Kidney (tissue), 14 donors: ENCODE results near the gene DIS3. TPM values are rescaled to one million over a fixed set of nuclear protein-coding genes. Genes with fewer than 3 reads are reported as not detected.

Experiments
- DNase-seq, 5 donors: peaks; one replicate each; pipeline ENCODE4 v3.0.0-alpha.2; 2013 to 2020
- FAIRE-seq: peaks from 2 replicates; lab custom pipeline; 2012; peaks lifted over from hg19 to GRCh38; lab: Jason Lieb, UNC
- H3K27ac ChIP-seq, 2 donors: one replicate each; pipeline ENCODE4 v1.7.0; 2013; ENCODE audit warnings: low read depth in 2 of 2, low read length in 2 of 2, inconsistent platforms in 1 of 2
- H3K27me3 ChIP-seq: one replicate; pipeline ENCODE4 v1.7.1; 2013; ENCODE audit warnings: low read length, inconsistent platforms; ENCODE audit not compliant: control insufficient read depth, insufficient read depth
- H3K36me3 ChIP-seq, 3 donors: one replicate each; pipeline versions ENCODE4 v1.7.0 to v1.7.1; 2013; ENCODE audit warnings: low read length in 3 of 3, control low read depth in 1 of 3, inconsistent platforms in 1 of 3; ENCODE audit not compliant: insufficient read depth in 3 of 3, control insufficient read depth in 2 of 3
- H3K4me1 ChIP-seq, 3 donors: one replicate each; pipeline versions ENCODE4 v1.7.0 to v1.7.1; 2013; ENCODE audit warnings: low read length in 3 of 3, inconsistent platforms in 1 of 3, low read depth in 1 of 3; ENCODE audit not compliant: control insufficient read depth in 2 of 3, insufficient read depth in 2 of 3
- H3K4me3 ChIP-seq, 3 donors: one replicate each; pipeline versions ENCODE4 v1.7.0 to v1.8.1; 2013; ENCODE audit warnings: low read length in 3 of 3, control low read depth in 1 of 3, inconsistent platforms in 1 of 3
- H3K9ac ChIP-seq, 3 donors: one replicate each; pipeline versions ENCODE4 v1.7.0 to v1.7.1; 2013; ENCODE audit warnings: low read length in 3 of 3, control low read depth in 1 of 3, inconsistent platforms in 1 of 3
- H3K9me3 ChIP-seq, 3 donors: one replicate each; pipeline versions ENCODE4 v1.7.0 to v1.7.1; 2013; ENCODE audit warnings: low read length in 3 of 3, control low read depth in 1 of 3, inconsistent platforms in 1 of 3; ENCODE audit not compliant: control insufficient read depth in 2 of 3, insufficient read depth in 1 of 3
- intact Hi-C: fragments of 100-400 bp; cut with DNase I; formaldehyde crosslinking; loops from one replicate; pipeline ENCODE4 v1.11.1; 2022
- polyA plus RNA-seq: library from polyadenylated mRNA; stranded (reverse); fragments of 350-450 nt; fragmentation: Illumina TruSeq; extraction: RNeasy Lipid Tissue Mini Kit (QIAGEN cat#74804); gene quantifications from one replicate; pipeline ENCODE4 v1.2.3, GENCODE V29; 2014; ENCODE audit warnings: low read depth, low replicate concordance; ENCODE audit not compliant: insufficient read depth
- total RNA-seq: library from RNA; stranded (reverse); fragmentation: NEBNext Ultra II Directional; extraction: Animal tissue kit (Norgen Biotek cat#: 25700); gene quantifications from one replicate; pipeline ENCODE4 v1.2.1, GENCODE V29; 2021
- TF ChIP-seq, protein P1 (sequence below): IDR thresholded peaks from 3 replicates; pipeline ENCODE4 v1.5.1; 2012; ENCODE audit warnings: mild to moderate bottlenecking, moderate library complexity, borderline replicate concordance; ENCODE audit not compliant: insufficient read depth; ENCODE audit errors: extremely low read depth
- donor health status: control.
- donor health status: control.
- donor health status: control.
- donor health status: control.
- donor health status: control.
- donor health status: DM: yes; HTN: yes; CAD: no.
- donor health status: Normal renal cell carcinoma (clear cell type).

Gene DIS3
- total and polyA plus RNA-seq, 2 donors from 2014 or later, result 7.5 to 29.8 TPM

DNA sequence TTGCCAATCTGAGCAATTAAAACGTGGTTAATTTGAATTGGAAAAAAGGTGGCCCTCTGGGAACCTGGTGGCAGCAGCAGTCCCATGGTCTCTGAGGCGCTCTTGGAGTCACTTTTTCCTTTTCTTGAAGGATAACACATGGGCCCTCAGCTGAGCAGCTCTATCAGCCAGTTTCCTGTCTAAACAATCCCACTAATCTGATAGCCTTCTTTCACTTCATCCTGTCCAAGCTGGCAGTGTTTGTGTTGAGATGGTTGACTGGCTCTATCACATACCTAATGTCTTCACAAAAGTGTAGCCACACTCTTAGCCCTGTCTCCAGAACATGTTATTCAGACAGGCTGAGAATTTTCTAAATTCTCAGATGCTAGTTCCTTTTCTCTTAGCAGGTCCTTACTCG lies 64.9 kb downstream of the DIS3 start:
- H3K27ac ChIP-seq, result no peak overlapping the region
- DNase-seq, result peak in 2 of 5 donors; percentile 37 to 46
- intact Hi-C loops, result no loop called here
- TF ChIP-seq, protein P1, sequence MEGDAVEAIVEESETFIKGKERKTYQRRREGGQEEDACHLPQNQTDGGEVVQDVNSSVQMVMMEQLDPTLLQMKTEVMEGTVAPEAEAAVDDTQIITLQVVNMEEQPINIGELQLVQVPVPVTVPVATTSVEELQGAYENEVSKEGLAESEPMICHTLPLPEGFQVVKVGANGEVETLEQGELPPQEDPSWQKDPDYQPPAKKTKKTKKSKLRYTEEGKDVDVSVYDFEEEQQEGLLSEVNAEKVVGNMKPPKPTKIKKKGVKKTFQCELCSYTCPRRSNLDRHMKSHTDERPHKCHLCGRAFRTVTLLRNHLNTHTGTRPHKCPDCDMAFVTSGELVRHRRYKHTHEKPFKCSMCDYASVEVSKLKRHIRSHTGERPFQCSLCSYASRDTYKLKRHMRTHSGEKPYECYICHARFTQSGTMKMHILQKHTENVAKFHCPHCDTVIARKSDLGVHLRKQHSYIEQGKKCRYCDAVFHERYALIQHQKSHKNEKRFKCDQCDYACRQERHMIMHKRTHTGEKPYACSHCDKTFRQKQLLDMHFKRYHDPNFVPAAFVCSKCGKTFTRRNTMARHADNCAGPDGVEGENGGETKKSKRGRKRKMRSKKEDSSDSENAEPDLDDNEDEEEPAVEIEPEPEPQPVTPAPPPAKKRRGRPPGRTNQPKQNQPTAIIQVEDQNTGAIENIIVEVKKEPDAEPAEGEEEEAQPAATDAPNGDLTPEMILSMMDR, result no peak
- no peak overlapping the region for H3K9ac ChIP-seq
- FAIRE-seq, result no peak
- no peak overlapping the region for H3K4me3 ChIP-seq
- no peaks in the 10 kb centered on the region for H3K27me3 ChIP-seq
- H3K4me1 ChIP-seq, result no peaks in the 10 kb centered on the region
- H3K36me3 ChIP-seq, result peaks cover 0 to 5% (median 5%) of the 10 kb centered on the region in 3 donors
- peaks cover 0 to 4% (median 0%) of the 10 kb centered on the region in 3 donors for H3K9me3 ChIP-seq

Other genes with a start within 250 kb of the DIS3 start
- gene MZT1, start 54.3 kb downstream of the DIS3 start, total RNA-seq, result 6.5 TPM
- gene MZT1, start 54.3 kb downstream of the DIS3 start, polyA plus RNA-seq, result 6.8 TPM
- 3.4 TPM for gene BORA, start 54.0 kb downstream of the DIS3 start, total RNA-seq
- 1.0 TPM for gene BORA, start 54.0 kb downstream of the DIS3 start, polyA plus RNA-seq
- 30.5 TPM for gene PIBF1, start 233 bp upstream of the DIS3 start, total RNA-seq
- 17.6 TPM for gene PIBF1, start 233 bp upstream of the DIS3 start, polyA plus RNA-seq